SK-N-DZ (cell line): Measurements from ENCODE around the gene LCN12.

Experiments used
- DNase-seq: peaks from one replicate; pipeline ENCODE4 v3.0.0-alpha.2; 2015; ENCODE audit warnings: low spot score

The LCN12 gene

DNA sequence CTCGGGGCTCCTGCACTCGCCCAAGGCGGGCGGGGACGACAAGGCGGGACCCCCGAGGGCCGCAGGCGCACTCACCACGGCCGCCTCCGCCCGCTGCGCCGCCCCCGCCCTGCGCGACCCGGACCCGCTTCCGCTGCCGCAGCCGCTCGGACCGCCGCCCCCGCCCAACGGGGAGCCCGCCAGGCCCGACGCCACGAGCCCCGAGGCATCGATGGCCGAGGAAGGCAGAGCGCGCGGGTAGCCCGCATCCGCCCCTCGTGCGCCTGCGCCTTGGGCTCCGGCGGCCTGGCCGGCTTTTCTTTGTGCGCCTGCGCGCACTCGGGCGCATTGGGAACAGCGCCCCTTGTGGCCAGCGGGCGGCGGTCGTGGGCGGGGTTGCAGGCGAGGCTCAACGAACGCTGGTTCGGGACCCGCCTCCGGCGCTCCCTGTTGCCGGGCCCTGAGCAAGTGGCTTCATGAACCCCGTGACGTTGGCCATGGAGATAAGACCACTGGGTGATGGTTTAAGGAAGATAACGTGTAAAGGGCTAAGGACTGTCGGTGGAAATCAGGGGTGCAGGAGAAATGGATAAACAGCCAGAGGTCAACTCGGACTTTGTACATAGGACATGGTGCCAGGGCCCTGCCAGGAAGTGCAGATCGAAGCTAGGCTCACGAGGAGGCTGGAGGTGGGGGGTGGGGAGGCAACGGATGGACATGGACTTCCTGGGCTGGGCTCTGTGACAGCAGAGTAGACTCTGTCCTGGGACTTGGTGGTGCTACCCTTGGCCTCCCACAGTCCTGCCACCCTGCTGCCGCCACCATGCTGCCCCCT is 7.3 kb upstream of the LCN12 start, which contains the start of the genes C8G and FBXW5:
Gene C8G, plus strand, starts transcription at position 725 of the 814 bp plus-strand sequence. Its CDS starts 78 bp downstream, at position 803.
Gene FBXW5, minus strand, starts transcription at position 220 of the 814 bp plus-strand sequence. CDS start 655 bp downstream, outside the sequence.
- DNase-seq, result peak; percentile 90

DNA sequence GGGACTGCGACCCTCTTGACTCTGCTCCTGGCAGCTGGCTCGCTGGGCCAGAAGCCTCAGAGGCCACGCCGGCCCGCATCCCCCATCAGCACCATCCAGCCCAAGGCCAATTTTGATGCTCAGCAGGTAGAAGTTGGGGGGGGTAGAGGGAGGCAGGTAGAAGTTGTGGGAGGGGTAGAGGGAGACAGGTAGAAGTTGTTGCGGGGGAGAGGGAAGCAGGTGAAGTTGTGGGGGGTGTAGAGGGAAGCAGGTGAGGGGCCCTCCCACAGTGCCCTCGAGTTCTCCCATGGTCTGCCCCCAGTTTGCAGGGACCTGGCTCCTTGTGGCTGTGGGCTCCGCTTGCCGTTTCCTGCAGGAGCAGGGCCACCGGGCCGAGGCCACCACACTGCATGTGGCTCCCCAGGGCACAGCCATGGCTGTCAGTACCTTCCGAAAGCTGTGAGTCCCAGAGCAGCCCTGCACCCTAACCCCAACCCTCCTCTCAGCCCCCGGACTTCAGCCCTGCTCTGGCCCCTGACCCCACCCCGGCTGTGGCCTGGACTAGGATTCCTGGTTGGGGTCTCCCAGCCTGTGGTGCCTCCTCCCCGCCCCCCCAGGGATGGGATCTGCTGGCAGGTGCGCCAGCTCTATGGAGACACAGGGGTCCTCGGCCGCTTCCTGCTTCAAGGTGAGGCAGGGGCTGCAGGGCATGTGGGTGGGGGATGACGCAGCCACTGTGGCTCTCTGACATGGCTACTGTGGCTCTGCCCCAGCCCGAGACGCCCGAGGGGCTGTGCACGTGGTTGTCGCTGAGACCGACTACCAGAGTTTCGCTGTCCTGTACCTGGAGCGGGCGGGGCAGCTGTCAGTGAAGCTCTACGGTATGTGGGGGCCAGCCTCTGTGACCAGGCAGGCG is 6.5 kb upstream of the LCN12 start:
- no peak for DNase-seq

DNA sequence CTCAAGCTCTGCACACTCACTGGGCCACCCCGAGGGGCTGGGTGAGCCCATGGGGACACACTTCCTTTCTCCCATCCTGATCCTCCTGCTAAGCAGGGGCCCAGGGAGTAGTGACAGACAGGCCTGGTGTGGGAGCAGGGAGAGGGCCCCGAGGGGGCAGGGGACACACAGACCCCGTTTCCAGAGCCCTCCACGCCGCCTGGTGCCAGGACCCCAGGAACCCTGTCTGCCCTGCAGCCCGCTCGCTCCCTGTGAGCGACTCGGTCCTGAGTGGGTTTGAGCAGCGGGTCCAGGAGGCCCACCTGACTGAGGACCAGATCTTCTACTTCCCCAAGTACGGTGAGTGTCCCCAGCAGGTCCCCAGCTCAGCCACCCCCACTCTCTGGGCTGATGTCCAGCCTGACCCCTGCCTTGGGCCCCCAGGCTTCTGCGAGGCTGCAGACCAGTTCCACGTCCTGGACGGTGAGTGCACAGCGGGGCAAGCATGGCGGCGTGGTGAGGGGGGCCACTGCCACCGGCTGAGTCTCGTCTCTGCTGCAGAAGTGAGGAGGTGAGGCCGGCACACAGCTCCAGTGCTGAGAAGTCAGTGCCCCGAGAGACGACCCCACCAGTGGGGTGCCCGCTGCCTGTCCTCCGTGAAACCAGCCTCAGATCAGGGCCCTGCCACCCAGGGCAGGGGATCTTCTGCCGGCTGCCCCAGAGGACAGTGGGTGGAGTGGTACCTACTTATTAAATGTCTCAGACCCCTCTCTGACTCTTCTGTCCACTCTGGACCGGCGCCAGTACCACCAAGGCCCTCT is 5.6 kb upstream of the LCN12 start:
- no peak for DNase-seq

DNA sequence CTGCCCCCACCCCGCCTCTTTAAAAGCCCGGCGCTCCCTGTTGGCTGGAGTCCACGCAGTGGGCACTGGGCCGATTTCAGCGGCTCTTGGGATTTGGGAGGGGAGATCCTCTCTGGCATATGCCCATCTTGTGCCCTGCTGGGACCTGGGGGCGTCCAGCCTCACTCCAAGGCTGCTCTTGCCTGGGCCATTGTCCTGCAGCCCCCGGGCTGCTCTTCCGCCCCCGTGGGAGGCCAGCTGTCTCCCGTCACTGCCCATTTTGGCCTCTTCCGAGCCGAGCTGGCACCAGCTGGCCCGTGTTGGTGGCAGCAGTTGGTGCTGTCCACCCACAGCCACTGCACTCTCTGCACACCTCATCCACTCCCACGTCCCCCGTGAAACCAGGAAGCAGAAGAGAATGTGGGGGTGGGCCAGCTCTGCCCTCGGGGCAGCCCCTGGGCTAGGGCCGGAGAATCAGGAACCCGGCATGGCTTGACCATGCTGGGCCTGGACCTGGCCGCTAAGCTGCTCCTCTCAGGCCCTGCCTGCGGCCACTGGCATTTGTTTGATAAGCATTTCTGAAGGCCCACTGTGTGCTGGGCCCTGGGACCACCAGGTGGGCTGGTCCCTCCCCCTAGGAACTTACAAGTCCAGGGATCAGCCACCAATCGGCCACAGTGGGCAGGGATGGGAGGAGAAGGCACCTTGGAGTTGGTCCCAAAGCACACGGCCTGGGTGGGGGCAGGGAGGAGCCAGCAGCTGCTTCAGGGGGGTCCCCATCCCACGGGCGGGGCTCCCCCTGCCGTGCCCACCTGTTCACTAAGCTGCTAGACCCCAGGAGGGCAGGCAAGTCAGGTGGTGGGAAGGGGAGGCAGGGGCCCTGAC is 4.8 kb upstream of the LCN12 start:
- no peak for DNase-seq

DNA sequence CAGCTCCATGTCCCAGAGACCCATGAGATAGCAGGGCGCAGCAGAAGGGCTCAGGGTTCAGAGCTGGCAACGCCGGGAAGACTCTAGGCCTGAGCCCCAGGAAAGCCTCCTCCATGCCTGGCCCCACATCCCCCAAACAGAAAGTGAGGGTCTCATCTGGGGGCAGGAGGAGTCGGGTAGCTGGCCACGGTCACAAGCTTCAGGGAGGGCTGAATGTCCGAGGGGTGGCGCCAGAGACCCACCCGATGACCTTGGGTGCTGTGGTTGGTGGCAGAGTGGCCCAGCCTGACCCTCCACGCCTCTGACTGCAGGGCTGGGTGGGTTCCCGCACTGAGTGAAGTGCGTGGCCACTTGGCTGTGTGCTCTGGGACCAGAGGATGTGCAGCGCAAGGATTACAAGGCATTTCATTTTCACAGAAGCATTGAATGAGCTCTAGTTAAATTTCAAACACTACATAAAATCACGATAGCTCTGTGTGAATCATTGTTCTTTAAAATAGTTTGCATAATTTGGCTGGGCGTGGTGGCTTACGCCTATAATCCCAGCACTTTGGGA is 4.0 kb upstream of the LCN12 start:
- DNase-seq, result peak; percentile 71

DNA sequence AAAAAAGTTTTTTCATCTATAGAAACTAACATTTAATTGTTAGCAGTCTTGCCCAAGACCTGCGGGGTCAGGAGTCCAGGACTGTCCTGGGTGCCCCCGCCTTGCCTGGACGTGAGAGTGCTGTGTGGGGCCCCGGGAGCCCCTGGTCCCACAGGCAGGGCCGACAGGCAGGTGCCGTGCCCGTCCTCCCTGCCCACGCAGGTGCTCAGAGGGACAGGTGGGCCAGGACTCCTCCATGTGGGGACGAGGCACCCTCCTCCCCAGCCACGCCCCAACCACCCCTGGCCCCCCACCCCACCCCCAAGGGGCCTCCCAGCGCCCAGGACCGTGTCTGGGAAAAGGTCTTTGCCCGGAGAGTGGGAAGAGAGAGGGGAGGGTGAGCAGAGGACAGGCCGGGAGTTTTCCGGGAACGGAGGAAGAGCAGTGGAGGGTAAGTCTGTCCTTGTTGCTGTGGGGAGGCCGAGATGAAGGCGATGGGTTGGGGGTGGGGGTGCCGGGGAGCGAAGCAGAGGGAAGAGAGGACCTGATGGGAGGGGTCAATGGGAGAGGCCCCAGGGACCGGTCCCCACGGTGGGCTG is 2.7 kb upstream of the LCN12 start:
- DNase-seq, result no peak

DNA sequence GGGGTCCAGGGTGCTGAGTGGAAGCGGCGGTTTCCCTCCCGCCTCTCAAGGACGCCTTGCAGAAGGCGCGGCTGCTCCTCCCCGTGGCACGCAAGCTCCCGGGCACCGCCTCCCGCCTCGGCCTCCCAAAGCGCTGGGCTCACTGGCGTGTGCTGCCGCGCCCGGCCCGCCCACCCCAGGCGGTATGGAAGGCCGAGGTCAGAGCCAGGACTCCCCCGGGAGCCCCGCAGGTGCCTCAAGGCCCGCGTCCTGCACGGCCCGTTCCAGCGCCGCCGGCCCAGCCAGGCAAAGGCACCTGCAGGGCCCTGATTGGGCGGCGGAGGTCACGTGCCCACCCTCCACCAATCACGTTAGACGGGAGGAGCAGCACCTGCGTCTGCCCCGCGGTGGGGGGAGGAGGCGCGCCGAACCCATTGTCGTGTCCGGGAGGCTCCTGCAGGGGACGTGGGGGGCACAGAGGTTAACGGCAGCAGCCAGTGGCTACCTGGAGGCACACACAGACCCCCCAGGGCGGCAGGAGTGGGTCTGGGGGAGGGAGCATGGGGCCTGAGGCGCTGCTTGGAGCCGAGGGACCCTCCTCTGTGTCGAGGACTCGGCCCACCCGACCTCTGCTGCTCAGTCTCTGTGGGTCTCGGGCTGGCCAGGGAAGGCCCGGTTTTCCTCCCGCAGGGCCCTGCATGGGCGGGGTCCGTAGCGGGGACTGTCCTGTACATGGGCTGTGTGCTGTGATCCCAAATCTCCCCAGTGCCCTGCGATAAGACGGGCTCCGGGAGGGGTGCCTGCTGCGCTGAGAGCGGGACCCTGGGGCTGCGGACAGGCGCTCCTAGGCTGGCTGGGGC is 2.0 kb upstream of the LCN12 start:
- peak; percentile 93 for DNase-seq

DNA sequence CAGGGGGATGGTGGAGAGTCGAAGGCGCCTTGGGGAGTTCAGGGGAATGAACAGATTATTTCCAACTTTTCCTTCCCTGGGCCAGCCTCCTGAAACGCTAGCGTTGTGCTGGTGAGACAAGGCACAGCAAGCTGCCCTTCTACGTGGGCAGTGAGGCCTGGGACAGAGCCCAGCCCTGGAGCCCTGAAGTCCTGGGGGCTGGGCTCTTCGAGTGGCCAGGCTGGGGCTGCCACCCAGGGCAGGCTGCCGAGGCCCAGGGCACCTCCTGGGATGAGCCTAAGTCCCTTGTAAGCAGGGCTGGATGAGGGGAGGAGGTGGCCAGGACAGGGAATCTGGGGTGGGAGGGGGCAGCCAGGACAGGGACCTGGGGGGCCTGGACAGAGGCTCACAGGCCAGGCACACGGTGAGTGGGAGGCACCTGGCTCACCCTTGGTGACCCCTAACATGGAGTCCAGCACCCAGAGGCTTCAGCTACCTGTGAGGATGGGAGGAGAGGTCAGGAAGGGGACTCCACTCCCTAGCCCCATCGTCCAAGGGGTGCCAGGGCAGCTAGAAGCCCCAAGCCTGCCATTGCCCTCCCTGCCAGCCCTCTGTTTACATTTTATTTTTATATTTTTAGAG is 1.3 kb upstream of the LCN12 start:
- no peak for DNase-seq

DNA sequence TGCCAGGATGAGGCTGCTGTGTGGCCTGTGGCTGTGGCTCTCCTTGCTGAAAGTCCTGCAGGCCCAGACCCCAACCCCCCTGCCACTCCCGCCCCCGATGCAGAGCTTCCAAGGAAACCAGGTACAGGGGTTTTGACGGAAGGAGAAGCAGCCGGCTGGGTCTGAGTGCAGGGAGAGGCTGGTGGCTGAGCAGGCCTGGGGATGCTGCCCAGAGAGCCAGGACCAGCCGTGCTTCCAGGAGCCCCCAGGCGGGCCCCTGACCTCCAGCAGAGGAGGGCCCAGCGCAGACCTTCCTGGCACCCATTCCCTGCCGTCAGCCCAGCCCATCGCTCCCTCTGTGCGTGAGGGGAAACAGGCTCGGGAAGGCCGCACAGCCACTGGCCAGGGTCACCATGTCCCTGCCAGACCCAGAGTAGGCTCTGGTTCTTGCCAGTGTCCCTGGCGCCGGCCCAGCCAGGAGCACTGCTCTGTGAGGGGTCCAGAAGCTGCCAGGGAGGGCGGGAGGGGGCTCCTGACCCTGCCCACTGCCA is 313 bp downstream of the LCN12 start:
- no peak for DNase-seq

DNA sequence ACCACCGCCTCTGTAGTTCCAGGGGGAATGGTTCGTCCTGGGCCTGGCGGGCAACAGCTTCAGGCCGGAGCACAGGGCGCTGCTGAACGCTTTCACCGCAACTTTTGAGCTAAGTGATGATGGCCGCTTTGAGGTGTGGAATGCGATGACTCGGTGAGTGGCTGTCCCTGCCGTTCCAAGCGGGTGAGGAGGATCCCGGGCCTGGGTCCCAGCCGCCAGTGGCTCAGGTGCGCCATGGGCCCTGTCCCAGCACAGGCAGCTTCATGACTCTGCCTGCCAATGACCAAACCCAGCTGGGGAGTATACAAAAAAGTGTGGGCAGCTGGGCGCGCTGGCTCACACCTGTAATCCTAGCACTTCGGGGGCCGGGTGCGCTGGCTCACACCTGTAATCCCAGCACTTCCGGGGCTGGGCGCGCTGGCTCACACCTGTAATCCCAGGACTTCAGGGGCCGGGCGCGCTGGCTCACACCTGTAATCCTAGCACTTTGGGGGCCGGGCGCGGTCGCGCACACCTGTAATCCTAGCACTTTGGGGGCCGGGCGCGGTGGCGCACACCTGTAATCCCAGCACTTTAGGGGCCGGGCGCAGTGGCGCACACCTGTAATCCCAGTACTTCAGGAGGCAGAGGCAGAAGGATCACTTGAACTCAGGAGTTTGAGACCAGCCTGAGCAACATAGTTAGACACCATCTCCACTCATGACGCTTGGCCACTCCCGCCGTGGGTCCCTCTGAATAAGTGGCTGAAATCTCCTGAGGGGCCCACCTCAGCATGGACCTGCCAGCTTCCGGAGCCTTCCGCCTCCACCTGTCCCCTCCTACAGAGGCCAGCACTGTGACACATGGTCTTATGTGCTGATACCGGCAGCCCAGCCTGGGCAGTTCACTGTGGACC is 1.1 kb downstream of the LCN12 start:
- DNase-seq, result no peak

DNA sequence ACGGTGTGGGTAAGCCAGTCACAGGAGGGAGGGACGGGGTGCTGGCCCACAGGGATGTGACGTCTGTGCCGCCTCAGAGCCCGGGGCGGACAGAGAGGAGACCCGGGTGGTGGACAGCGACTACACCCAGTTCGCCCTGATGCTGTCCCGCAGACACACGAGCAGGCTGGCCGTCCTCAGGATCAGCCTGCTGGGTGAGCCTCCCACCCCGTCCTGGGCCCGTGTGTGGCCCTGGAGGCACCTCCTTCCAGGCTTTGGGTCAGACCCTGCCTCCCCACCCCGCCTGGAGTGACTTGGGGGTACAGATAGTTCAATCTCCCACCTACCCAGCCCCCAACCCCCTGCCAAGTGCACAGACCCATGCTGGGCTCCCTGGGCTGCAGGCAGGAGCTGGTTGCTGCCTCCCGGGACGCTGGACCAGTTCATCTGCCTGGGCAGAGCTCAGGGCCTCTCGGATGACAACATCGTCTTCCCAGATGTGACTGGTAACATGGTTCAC is 1.7 kb downstream of the LCN12 start:
- DNase-seq, result no peak

DNA sequence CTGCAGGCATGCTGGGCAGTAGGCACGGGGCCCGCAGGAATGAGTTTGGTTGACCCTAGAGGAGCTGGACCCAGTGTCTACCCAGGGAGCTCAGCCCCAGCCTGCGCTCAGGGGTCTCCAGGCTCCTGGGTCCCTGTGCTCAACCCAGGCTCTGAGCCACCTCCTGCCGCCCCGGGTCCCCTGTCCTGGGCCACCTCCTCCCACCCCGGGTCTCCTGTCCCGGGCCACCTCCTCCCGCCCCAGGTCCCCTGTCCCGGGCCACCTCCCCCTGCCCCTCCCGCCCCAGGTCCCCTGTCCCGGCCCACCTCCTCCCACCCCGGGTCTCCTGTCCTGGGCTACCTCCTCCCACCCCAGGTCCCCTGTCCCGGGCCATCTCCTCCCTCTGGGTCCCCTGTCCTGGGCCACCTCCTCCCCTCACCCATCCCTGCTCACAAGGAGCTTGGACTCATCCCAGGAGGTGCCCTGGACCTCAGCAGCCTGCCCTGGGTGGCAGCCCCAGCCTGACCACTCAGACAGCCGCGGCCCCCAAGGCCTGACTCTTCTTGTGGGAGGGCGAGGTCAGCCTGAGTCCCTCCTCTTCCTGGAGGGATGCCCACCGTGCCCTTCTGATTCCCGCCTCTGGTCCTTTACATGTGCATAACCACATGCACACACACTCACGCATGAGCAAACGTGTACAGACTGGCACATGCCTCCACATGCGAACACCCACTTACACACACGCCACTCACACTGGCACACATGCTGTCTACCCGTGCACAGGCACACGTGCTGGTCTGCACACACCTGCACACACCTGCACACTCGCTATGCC is 2.4 kb downstream of the LCN12 start:
- no peak for DNase-seq

DNA sequence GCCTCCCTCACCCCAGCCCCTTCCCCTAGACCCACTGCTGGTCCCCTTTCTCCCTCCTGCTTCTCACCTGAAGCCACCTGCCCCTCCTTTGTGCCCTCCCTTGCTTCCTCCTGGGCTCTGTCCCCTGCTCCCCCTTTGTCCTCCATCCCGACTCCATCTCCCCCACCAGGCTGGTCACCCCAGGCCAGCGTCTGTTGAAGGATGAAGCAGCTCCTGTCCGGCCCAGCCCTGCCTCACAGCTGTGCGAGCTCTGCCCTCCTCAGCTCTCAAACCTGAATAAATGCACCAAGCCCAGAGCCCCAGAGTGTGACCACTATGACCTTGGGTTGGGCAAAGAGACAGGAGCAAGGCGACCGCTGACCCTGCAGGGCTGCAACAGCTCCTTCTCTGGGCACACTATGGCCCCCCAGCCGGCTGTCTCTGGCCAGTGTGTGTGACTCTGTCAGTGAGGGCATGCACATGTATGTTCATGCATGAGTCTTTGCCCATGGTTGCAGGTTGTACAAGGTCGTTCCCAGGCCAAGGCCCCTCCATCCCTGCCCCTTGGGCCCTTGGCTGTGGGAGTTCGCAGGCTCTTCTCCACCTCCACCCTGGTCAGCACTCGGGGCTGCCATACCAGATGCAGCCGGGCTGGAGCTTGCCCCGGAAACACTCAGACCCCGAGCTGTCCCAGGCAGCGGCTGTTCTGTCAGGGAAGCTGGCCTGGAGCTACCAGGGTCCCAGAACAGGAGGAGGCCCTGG is 3.3 kb downstream of the LCN12 start:
- no peak for DNase-seq

DNA sequence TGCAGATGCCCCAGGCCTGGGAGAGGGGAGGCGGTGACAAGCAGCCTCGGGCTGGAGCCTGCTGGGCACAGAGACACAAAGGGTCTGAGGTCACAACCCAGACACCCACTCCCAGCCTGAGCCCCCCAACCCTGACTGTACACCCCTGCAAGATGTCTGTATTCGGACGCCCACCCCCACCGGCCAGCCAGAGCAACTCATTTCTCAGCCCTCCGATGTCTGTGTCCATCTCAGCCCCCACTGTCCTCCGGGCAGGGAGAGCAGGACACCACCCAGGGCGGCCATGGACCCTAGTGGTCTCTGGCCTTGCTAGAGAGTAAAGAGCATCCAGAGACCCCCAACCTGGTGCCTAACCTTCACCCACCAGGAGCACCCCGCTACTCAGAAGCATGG is 3.9 kb downstream of the LCN12 start:
- DNase-seq, result no peak

DNA sequence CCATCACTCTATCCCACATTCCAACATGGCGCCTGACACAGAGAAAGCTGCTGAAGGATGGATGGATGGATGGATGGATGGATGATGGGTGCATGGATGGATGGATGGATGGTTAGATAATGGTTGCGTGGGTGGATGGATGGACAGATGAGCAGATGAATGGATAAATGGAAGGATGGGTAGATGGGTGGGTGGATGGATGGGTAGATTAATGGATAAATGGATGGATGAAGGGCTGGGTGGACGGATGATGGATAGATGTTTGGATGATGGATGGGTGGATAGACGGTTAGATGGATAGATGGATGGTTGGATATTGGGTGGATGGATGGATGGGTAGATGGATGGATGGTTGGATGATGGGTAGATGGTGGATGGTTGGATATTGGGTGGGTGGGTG is 4.5 kb downstream of the LCN12 start:
- DNase-seq, result no peak

DNA sequence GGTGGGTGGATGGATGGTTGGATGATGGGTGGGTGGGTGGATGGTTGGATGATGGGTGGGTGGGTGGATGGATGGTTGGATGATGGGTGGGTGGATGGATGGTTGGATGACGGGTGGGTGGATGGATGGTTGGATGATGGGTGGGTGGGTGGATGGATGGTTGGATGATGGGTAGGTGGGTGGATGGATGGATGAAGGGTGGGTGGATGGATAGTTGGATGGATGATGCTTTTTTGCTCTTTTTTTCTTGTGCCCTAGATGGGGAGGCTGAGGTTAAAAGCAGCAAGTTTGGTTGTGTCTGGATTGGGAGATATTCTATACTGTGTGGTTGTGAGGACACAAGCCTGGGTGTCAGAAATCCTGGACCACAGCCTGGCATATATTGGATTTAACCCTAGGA is 5.4 kb downstream of the LCN12 start:
- no peak for DNase-seq
